NCI-H128 (cell line): Measurements from ENCODE around the gene PLPP7.

Experiments
- DNase-seq: peaks from one replicate; lab custom pipeline; 2025; ENCODE audit not compliant: unreplicated experiment; lab: John Stamatoyannopoulos, UW

Gene PLPP7

DNA sequence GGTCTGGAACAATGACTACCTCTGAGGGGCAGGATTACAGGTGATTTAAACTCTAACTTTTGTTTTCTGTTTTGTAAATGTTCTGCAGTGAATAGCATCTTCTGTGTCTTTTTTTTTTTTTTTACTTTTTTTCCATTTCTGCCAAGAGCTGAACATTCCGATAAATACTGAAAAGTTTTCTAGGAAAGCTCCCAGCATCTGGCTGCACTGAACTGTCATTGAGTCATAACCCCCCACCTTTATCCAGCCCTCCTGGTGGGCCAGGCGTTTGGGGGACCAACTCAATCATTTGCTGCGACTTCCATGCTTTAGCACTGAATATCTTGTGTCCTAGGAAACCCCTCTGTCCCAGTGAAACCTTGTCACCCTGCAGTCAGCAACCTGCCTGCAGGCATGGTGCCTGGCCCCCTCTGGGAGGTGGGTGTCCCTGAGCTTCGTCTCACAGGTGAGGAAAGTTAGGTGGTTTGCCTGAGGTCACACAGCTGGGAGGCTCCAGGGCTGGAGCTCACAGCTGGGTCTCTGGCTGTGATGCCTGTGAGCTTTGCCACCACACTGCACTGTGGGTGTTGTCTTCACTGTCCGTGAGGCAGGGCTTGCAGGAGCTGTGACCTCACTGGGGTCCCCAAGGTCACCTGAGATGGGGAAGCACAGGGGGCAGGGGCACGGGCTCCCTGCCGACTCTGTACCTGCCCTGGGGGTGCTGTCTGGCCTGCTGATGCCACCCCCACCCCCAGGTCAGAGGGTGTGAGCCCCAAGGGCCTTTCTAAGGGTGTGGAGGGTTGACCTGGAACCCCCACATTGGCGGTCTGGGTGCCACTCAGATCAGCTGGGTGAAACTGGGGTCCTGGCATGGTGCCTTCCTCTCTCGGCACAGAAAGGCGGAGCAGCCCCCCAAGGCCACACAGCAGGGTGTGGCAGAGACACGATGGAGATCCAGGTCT is 14.1 kb downstream of the PLPP7 start:
- no peak for DNase-seq

DNA sequence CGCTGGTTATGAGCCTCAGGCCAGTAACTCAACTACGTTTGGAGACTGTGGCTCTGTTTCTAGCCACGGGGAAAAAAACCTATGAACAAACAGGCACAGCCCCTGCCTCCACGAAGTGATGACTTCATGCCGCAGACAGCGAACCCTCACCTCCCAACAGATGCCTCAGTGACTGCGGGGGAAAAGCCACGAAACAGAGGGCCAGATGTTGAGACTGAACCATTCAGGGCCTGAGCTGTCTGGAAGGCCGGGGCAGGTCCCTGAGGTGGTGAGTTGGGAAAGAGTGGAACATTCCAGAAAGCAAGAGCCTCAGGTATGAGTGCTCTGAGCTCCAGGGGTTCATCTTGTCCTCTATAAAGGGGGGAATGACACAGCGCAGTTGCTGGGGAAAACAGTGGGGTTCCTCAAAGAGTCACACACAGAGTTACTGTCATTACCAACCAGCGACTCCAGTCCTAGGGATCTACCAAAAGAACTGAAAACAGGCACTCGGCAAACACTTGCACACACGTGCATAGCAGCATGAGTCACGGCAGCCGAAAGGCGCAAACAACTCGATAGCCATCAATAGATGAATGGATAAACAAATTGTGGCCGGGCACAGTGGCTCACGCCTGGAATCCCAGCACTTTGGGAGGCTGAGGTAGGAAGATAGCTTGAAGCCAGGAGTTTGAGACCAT is 15.3 kb downstream of the PLPP7 start:
- no peak for DNase-seq

DNA sequence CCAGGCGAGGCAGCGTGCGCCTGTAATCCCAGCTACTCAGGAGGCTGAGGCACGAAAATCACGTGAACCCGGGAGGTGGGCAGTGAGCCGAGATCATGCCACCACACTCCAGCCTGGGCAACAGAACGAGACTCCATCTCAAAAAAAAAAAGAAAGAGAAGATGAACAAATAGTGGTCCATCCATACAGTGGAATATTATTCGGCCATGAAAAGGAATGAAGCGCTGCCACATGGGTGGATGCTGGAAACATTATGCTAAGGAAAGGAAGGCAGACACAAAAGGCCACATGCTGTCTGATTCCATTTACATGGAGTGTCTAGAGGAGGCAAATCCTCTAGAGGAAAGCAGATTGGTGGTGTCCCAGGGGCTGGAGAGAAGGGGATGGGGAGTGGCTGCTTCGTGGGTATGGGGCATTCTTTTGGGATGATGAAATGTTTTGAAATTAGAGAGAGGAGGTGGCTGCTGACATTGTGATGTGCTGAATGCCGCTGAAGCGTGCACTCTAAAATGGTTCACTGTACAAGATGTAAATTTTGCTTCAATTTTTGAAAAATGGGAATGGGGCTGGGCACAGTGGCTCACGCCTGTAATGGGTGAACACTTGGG is 17.0 kb downstream of the PLPP7 start:
- DNase-seq, result no peak

DNA sequence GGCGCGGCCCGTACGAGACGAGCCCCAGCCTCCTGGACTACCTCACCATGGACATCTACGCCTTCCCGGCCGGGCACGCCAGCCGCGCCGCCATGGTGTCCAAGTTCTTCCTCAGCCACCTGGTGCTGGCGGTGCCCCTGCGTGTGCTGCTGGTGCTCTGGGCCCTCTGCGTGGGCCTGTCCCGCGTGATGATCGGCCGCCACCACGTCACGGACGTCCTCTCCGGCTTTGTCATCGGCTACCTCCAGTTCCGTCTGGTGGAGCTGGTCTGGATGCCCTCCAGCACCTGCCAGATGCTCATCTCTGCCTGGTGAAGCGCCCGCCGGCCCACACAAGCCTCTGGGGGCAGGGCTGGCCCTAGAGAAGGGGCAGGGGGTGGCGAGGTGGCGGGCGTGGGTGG is 18.5 kb downstream of the PLPP7 start:
- no peak for DNase-seq

DNA sequence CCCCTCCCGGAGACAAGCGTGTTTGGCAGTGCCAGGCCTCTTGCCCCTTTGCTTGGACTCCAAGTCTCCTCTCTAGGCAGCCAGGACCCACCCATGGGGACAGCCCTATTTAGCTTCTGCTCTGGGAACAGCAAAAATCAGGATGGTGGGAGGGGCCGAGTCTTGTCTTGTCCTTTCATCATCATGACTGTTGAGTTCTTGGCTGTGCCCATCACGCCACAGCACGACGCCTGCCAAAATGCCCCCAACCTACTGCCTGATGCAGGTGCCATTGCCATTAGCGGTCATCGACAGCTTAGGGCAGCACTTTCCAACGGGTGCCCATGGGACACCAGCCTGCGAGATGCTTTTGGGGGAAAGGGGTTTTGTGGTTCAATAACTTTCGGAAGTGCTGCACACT is 18.9 kb downstream of the PLPP7 start:
- no peak for DNase-seq

DNA sequence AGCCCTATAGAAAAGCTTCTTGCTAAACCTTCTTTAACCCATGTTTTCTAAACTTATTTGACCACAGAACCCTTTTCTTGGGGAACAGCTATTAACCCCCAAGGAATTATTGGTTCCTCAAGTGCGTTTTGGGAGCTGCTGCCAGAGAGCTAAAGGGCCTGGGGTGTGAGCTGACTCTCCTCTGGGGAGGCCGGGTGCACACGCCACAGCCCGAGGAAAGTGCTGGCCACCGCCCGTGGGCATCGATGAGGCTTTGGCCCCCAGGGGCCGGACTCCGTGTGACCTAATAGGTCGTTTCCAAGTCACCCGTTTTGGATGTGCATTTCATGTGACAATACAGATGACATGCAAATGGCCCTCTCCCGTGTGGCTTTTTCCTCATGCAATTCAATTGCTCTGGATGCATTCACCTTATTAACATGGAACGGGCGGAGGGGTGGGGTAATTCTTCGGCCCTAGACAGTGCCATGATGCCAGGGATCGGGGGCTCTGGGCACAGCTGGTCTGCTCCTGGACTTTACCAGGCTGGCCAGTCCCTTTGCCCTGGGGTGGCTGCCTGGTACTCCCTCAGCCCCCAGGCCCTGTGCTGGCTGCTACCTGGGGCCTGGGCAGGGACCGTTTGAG is 19.5 kb downstream of the PLPP7 start:
- DNase-seq, result no peak

DNA sequence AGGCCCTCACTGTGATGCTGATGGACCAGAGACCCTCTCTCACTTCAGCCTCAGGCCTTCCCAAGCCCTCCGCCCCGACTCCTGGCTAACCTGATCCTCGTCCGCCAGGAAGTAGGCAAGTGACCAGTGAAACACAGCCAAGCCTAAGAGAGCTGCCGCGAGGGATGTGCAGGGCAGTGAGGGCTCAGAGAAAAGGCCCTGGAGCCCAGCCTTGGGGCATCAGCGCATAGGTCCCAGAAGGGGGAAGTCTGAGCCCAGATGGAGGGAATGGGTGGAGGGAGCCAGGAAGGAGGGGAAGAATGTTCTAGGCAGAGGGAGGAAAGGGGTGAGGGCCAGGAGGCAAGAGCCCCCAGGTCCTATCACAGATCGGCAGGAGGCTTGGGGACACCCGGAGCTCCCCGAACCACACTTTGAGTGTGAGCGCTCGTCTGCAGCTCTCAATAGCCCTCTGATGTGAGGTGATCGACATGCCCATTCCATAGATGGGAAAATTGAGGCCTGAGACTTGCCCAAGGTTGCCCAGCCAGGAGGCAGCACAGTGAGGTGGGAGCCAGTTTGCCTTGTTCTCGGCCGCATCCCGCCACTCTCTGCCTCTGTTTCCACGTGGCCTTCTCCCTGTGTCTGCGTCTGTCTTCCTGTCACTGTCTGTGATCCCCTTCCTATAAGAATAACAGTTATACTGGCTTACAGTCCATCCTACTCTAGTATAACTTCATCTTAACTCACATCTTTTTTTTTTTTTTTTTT is 20.2 kb downstream of the PLPP7 start:
- no peak for DNase-seq

DNA sequence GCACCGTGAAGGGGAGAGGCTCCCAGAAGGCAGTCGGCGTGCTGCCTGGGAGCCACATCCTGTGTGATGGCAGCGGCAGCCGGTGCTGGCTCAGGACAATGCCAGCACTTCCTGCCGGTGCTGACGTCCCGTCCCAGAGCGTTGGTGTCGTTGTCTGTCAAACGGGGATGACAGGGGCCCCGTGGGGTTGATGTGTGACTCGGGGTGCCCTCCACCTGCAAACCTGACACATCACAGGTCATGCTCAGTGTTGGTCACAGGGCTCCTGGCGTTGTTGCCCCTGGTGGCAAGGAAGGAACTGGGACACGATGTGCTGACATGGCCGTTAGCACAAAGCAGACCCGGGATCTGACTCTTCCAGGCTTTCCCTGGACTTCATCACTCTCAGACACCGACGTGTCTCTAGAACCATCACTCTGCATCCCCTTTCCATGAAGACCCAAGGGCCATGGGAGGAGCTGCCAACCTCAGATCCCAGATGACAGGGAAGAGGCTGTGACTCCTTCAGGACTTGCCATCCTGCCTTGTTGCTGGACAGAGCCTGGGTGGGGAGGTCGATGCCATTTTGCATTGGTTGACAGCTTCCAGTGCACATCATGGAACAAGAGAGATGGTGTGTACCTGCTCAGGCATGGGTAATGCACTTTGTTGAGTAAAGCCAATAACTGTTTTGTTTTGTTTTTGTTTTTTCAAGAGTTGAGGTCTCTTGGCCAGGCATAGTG is 21.5 kb downstream of the PLPP7 start:
- no peak for DNase-seq

DNA sequence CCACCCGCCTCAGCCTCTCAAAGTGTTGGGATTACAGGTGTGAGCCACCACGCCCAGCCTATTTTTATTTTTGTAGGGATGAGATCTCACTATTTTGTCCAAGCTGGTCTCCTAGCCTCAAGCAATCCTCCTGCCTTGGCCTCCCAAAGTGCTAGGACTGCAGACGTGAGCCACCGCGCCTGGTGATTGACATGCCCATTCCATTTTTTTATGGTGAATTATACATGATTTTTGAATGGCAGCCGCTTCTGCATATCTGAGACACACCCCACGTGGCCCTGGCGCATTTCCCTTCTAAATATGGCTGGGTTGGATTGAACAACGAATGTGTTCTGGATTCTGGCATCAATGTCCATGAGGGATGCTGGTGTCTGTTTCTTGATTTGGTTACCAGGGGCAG is 22.7 kb downstream of the PLPP7 start:
- DNase-seq, result no peak

DNA sequence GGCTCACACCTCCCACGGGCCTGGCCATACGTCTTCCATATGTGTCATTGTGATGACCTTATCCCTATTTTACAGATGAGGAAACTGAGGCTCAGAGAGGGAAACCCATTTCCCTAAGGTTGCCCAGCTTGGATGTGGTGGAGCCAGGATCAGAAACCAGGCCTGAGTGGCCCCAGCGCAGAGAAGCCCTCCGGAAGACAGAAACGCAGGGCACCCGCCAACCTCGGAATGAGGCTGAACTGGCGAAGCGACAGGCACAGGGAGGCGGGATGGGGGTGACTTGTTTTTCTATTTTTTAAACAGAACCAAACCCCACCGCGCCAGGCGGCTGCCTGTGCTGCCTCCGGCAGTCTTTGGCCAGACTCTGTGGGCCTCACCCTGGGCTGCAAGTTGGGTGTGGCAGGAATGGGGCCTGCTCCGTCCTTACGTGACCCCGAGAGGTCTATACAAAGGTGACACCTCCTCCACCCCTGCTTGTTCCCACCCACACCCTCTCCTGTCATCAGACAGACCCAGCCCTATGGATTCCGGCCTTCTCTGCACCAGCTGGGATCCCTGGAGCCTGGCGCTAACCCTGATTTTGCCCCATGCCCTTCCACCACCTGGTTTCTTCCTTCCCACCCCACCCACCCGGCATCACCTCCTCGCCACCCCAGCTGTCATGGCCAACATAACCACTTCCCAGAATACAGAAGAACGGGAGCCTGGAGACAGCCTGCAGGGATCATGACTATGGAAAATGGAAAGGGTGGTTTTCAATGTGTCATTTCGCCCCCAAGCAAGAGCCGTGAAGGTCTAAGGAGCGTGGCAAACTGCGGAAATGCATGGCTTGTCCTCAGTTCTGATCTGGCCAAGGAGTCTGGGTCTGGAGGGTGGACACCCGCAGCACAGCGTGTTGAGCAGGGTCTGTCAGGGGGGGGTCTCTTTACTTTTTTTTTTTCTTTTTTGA is 23.6 kb downstream of the PLPP7 start:
- DNase-seq, result no peak

DNA sequence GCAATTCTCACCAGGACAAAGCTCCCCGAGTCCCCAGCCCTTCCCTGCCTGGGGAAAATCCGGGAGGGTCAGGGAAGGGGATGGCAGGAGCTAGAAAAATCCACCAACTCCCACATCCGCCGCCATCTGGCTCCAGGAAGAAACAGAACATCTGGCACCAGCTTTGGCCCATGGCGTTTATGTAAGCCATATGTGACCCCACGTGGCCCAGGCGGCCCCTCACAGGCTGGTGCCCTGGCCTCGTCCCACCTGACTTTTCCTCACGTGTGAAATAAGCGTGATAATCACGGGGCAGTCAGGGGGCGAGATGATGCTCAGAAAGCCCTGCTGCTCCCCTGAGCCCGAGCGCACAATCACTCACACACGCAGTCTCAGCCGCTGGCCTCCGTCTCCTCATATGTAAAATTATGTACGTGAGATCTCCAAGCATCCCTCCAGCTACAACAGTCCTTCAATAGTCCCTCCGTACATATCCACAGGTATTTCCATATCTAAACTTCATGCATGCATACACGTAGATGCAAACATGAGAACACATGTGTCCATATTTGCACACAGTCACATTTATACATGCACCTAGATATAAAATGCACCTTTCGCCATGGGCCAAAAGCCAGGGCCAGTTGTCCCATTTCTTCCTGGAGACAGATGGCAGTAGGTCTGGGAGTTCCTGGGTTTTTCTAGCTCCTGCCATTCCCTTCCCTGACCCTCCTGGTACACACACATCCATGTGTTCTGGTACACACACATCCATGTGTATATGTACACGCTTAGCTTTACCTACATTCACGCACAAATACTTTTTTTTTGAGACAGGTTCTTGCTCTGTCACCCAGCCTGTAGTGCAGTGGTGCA is 28.9 kb downstream of the PLPP7 start:
- no peak for DNase-seq

DNA sequence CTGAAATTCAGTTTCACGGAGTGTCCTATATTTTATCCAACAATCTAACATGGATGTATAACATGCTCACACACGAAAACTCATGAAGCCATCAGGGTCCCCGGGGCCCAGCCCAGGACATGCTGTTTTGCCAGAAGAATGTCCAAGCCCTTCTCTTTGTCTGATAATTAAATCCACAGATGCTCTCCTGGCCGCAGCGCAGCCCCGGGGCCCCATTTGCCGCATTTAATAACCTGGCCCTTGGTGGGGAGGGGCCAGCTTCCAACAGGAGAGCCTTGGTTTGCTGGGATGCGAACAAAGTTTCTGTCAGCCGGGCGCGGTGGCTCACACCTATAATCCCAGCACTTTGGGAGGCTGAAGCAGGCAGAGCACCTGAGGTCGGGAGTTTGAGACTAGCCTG is 30.0 kb downstream of the PLPP7 start:
- DNase-seq, result no peak

DNA sequence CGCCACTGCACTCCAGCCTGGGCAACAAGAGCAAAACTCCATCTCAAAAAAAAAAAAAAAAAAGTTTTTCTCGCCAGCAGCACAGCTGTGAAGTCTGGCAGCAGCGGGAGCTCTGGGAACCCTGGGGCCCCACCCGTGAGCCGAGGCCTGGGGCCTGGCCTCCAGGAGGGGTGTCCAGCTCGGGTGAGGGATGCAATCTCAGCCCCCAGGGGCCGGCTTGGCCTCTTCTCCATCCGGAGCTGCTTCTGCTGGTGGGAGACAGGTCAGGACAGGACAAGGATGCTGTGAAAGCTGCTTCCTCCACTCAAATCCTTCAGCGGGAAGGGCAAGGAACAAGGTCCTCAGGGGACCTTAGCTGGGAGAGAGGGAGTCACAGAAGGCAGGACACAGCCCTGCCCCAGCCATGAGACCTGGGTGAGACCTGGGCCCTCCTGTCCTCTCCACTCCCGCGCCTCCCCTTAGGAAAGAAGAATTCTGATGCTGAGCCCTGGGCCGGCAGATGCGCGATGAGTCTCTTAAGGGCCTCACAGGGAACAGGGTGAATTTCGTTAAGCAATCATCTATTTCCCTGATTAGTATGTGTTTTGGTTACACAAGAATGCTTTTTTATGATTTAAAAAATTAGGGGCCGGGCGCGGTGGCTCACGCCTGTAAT is 30.6 kb downstream of the PLPP7 start:
- DNase-seq, result no peak

DNA sequence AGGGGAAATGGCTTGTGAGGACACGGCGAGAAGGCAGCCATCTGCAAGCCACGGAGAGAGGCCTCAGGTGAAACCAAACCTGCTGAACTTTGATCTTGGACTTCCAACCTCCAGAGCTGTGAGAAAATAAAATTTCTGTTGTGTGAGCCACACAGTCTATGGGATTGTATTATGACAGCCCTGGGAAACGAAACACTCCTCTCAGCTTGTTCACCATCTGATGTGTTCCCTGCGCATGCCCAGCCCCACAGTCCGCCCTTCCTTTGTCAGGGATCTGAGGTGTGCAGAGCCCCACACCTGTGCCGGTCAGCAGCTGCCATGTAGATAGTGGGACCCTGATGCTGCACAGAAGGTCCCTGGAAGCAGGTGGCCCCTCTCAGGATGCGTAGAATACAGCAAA is 34.1 kb downstream of the PLPP7 start:
- DNase-seq, result no peak

DNA sequence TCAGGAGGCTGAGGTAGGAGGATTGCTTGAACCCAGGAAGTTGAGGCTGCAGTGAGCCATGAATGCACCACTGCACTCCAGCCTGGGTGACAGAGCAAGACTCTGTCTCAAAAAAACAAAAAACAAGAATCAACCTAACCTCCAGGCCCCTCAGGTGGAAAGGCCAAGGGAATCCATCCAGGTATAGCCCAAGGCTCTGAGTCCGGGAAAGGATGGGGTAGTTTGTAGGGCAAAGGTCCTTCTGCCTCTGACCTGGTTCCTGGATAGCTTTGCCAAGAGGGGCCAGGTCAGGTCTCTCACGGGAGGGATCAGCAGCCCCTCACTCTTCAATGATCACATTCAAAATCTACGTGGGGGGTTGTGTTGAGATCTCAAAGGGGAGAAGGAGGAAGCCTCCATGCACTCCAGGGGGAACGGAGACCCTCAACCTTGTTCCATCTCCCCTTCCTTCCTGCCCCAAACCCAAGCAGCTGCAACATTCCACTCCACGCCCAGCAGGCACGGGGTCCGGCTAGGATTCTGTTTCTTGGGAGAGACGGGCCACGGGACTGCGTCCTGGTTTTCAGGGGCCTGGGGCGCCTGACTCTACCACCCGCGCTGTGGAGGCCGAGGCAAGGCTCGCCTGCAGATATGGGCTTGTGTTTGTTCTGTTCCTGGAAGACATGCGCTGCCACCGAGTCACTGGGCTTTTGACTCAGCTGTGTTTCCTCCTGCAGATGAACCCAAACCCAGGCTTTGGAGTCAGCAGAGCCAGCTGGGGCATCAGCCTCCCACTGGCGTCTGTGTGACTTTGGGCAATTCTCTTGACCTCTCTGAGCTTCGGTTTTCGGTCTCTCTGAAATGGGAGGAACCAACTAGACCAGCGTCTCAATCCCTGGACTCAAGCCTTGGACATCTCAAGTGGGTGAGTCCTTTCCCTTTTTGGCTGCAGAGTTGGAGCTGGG is 35.5 kb downstream of the PLPP7 start:
- no peak for DNase-seq

DNA sequence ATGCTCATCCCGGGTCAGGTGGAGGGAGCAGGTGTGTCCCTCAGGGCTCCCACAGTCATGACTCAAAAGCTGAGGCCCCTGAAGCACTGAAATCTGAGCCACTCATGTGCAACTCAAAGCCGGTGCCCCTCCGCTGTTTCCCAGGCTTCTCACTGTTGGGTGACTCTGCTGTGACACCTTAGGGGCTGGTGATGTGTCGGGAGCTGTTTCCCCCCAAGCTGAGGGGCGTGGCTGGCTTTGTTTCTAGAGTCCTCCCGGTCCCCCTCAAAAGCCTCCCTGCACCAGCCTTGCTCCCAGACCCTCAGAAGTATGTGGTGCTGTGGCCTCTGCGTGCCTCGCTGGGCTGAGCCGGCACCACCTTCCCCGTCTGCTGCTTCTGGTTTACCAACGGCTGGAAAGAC is 39.7 kb downstream of the PLPP7 start:
- no peak for DNase-seq
